GM18517 (cell line): ENCODE results near the gene TTC7B.

Experiments used
- ATAC-seq: cut with Tn5 transposase; IDR thresholded peaks from one replicate; pipeline ENCODE4 v1.9.1; 2021; ENCODE audit warnings: mild to moderate bottlenecking, moderate library complexity; ENCODE audit not compliant: unreplicated experiment

Gene TTC7B

DNA sequence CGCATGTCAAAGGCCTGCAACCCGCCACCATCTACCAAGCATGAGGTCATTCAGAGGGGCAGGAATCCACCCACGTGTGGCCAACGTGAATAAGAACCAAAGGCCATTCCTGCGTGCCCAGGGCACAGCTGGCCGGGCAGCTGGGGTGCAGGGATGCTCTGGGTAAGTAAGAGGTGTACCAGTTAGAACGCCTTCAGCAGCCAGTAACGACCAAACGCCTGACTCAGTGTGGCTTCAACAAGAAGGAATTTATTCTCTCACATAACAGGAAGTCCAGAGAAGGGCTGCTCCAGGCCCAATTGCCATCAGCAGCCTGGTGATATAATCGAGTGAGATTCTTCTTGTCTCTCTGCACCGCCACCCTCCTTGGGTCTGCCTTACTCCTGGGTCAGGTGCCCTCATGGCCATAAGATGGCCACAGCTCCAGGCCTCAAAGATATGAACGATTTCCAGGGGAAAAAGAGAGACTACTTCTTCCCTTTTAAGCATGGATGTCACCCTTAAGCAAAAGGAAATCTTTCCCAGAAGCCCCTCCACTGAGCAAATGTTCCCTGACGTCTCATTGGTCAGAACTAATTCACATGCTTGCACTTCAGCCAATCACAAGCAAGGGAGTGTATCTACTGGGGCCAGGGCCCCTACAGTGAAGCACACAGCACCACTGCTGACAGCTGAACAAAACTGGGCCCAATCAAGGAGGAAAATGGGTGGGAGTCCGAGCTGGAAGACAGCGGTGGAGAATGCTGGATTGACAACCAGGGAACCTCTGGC, 7.3 kb downstream of the TTC7B start:
- ATAC-seq = no peak

DNA sequence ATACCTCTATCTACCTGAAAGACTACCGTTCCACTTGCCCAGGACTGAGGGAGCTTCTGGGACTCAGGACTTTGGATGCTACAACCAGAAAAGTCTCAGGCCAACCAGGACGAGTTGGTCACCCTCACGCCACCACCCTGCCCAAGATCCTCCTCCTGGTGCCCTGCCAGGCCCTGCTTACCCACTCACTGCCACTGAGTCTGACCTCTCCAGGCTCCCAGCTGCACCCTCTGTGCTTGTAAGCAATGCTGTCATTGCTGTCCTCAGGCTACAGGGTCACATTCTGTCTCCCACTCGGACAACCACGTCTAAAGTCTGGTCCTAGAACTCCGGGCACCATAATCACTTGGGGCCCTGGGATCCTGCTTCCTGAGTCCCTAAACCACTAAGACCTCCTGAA, 9.2 kb downstream of the TTC7B start:
- no peak for ATAC-seq

DNA sequence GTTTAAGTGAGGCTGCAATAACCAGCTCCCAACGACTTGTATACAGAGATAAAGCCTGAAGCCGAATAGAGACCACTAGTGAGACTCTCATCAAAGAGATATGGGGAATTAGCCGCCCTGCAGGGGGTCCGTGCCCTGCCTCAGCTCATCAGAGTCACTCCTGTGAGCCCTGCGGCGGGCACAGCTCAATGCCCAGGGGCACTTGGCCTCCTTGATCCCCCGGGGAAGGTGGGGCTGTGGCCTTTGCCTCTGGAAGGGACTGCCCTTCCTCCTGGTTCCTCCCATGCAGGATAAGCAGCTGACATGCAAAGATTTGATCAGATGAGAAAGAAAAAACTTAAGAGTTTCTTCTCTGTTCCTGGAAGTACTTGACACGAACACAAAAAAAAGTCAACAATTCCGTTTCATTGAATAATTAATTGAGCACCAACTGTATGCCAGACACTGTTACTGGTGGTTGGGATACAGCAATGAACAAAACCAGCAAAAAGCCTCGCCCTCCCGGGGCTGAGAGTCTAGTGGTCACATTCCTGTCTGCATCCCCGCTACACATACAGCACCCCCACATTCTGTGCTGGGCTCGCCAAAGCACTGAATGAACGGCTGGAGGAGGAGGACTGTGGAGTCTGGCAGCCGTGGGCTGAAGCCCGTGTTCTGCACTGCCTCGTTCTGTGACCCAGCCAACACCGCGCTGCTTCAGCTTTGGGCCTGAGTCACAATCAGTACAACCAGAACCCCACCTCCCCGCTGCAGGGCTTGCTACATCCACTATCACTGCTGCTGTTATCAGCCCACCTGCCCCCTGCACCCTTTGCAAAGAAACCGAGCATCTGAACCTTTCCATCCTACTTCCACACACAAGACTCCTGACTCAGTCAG, 10.3 kb downstream of the TTC7B start:
- no peak for ATAC-seq

DNA sequence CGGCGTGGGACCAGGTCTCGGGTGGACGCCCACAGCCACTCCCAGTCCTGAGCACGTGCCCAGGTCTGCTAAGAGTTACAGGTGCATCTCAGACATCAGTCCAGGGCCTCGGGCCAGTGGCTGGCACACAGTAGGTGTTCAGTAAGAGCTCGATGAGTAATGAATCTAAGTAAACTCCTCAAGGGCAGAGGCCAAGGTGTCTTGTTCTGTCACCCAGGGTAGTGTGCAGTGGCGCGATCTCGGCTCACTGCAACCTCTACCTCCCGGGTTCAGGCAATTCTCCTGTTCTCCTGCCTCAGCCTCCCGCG, 11.2 kb downstream of the TTC7B start:
- no peak for ATAC-seq

DNA sequence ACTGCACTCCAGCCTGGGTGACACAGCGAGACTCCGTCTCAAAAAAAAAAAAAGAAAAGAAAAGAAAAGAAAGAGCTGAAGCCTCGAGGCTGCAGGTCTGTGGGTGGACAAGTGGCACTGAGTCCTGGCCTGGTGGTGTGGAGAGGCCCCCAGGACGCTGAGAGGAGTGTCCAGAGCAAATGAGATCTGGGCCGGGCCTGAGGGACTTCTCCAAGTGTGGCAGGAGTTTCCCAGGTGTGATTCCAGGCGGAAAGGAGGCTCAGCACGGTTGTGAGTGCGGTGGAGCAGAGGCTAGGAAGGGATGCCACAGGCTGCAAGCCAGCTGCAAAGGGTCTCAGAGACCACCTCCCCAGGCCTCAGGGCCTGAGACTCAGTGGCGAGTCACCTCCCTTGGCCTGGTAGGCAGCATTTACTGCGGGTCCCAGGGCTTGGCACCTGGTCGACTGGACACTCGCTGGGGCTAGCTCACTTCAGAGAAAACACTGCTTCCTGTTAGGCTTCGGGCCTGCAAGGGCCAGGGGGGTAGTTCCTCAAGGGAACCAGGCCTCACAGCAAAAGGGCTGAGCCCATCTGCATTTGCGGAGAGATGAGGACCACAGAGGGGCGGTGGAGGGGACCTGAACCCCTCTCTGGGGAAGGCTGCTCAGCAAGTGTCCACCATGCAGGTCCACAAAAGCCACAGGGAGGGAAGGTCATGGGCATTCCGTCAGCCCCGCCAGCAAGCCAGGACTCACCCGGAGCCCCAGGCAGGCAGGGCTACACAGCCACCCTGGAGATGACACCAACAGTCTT, 11.7 kb downstream of the TTC7B start:
- no peak for ATAC-seq

DNA sequence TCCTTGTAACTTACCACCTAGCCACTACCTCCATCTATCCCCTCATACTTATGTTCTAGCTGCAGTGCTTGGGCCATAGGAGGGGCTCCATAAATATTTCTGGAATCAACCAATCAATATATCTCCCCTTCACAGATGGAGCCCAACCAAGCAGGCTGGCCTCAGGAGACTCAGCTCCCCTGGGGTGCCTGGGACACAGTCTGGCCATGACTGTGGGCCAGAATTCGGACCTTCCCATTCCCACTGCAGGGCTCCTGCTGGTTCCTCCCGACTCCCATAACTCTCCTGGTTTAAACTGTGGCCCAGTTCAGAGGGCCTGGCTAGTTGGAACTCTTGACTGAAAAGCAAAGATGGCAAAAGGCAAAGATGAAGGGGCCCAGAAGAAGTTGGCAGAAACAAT, 13.0 kb downstream of the TTC7B start:
- no peak for ATAC-seq

DNA sequence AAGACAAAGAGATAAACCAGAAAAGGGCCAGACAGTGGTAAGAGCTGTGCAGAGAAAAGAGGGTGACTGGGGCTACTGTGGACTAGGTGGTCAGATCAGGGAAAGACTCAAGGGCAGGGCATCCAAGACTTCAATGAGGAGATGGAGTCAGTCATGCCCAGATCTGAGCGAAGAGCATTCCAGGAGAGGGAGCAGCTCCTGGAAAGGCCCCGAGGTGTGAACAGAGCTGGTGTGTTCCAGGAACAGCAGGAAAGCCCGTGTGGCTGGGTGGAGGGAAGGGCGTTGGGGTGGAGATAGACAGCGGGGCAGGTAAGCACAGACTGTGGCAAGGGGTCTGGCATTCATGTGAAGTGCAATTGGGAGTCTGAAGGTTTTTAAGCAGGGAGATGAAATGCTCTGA, 16.8 kb downstream of the TTC7B start:
- no peak for ATAC-seq

DNA sequence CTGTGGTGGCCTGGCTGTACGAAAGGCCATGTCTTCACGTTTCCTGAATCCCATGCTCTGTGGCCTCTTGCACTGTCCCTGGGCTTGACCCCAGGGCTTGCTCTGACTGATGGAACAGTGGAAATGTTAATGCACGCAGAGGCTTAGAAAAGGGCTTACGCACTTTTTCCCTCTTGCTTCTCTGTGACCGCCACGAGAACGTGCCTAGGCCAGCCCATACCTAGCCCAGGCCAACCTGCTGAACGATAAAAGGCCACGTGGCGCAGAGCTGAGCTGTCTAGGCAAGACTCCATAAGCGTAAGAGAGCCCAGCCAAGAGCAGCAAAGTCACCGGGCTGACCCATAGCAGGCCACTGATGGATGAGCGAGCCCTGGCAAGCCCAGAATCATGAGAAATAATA, 18.3 kb downstream of the TTC7B start:
- no peak for ATAC-seq

DNA sequence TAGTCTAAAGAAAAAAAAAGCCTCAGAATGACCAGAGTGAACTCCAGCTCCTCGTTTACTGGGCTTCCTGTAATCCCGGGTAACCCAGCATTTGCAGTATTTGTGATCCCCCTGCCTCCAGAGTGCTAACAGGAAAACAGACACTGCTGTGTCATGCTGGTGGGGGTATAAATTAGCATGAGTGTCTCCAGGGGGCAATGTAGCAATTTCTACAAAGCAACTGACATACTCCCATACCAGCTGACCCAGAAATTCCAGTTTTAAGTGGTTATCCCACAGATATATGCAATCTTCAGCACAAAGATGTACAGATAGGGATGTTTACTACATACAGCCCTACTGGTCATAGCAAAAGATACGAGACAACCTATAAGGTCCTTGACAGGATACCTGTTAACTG, 18.8 kb downstream of the TTC7B start:
- ATAC-seq = no peak

DNA sequence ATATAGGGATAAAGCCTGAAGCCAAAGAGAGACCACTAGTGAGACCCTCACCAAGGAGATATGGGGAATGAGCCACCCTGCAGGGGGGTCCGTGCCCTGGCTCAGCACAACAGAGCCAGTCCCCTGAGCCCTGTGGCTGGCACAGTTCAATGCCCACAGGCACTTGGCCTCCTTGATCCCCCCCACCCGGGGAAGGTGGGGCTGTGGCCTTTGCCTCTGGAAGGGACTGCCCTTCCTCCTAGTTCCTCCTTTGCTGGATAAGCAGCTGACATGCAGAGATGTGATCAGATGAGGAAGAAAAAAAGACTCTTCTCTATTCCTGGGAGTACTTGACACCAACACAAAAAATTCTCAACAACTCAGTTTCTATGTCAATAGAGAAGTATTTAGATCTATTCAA, 19.9 kb downstream of the TTC7B start:
- ATAC-seq = no peak

DNA sequence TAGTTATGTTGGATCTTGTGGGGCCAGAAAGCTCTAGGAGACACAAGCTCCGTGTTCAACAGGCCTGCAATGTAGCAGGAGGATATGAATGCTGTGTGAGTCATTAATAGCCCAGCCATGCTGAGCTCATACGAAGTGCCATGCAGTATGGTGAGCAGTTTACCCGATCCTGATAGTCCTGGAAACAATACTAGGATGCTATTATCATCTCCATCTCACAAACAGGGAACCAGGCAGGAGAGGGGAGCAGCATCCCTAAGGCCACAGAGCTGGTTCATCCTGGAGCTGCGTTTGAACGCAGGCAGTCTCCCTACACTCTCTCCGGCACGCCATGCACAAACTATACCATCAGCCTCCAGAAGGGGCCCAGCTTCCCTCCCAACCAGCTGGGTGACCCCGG, 20.5 kb downstream of the TTC7B start:
- no peak for ATAC-seq

DNA sequence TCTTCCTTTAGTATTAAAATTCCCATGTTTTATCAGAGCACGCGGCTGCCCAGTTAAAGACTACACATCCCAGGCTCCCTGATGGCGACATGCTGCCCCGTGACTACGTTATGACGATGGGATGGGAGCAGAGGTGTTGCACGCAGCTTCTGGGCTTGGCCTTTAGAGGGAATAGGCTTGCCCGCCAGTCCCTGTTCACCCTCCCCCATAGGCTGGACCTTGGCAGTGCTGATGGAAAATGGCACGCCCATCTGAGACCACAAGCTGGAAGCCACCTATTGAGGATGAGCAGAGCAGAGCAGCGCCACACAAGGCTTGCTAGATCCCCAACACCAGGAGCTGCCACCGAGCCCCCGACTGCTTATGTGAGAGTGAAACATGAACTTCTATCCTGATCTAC, 24.7 kb downstream of the TTC7B start:
- no peak for ATAC-seq

DNA sequence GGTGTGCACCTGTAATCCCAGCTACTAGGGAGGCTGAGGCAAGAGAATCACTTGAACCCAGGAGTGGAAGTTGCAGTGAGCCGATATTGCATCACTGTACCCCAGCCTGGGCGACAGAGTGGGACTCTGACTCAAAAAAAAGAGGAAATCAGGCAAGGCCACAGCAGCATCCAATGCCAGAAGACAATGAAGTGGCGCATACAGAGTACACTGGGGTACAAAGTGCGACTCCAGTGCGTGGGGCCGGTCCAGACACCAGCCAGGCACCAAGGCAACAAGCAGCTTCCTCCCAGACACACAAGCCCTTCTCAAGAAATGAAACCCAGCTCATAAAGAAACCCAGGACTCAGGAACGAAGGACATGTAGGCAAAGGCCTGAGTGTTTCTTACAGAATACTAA, 28.2 kb downstream of the TTC7B start:
- no peak for ATAC-seq

DNA sequence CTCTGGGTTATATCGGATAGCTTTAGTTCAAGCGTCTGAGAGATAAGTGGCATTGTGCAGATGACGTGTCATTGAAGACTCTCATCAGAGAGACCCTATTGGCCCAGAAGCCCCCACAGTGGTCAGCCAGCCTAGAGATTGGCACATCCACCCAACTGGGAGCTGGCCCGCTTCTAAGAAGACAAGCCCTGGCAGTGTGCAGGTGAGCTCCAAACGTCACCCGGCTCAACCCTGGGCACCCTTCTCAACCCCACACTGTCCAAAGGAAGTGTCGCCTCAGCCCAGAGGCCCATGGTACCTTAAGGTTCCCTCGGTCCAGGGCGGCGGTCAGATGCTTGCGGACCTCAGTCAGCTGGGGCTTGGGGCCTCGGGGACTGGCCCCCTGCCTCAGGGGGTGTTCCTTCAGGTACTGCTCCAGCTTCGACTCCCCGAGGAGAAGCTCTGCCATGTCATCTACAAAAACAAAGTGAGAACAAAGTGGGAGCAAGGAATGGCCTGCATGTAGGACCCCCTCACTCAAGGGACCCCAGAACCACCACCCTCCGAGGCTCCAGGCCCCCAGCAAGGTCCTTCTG, 30.3 kb downstream of the TTC7B start:
- ATAC-seq = no peak

DNA sequence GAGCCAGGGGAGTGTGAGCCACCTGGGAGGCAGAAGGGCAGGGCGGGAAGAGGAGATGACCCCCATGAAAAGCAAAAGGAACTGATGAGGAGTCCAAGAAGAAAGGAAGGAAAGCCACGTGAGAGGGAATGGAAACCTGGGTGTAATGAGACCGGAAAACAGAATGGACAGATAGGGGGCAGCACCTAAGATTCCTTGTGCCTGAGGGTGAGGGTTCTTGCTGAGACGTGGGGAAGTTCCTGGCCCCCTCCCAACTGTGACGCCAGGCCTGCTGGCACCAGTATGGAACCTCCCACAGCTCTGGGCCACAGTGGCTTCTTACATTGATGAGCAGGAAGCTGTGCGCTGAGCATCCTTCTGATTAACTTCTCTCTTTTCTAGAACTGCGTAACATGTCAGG, 30.8 kb downstream of the TTC7B start:
- ATAC-seq = no peak

DNA sequence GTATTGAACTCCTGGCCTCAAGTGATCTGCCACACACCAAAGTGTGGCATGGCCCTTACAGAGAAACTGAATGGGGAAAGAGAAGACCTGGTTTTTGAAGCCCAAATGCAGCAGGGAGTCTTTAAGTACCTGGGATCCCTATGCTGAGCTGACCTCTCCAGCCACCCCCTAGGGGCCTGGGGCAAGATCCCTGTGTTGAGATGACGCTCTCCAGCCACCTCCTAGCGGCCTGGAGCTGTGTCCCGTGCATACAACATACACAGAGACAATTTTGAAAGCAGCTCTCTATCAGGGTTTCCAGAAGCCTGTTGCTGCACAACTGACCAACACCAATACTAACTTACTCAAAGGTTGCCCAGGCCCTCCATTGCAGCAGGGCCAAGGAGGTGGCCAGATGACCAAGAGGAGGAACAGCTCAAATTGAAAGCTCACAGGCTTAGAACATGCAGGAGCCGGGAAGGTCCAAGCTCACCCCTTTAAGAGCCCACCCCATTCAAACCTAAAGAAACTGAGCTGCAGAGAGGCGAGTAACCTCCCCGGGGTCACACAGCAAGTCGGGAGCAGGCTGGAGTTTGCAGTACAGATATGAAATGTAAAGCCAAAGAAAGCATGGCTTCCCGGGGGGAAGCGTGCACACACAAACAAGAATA, 31.5 kb downstream of the TTC7B start:
- no peak for ATAC-seq

DNA sequence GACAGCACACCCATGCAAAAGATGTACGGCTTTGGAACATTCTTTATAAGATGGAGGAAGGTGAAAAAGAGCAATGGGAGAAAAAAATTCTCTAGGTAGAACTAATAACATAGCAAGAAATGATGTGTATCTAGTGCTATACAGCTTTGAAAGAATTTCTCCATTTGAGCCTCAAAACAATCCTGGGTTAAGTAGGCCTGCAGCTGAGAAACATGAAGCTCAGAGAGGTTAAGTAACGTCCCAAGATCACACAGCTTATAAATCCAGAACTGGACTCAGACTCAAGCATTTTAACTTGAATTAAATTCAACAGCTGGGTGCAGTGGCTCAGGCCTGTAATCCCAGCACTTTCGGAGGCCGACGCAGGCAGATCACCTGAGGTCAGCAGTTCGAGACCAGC, 32.9 kb downstream of the TTC7B start:
- no peak for ATAC-seq

DNA sequence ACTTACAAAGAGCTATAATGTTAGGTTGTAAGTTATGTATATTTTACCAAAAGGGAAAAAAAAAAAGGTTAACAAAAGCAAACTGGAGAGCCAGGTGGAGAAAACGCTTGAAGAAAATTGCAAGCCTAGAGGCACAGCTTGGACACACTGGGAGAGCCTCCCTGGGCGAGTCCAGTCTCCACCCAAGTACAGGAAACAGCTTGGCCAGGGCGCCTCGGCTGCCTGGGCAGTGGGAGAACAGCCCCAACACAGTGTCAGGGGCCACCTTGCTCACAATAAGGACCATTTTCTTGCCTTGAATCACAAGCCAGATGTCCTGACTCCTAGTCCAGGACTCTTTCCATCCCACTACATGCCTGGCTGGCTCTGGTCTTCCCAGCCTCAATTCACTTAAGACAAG, 33.3 kb downstream of the TTC7B start:
- no peak for ATAC-seq

DNA sequence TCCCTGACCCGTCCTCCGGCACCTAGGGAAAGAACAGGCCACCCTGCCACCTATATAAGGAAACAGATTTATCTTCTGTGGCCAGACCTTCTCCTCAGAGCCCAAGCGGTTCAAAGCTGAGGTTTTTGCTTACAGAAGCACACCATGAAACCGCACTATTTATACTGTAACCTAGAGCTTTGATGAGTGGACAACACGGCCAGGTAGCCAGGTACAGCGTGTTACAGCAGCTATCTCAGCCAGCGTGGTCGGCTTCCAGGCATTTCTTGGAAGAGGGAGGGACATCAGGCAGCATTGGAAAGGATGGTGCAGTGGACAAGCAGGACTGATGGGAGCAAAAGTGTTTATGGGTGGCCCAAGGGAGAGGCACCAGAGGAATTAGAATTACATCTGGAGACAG, 34.4 kb downstream of the TTC7B start:
- ATAC-seq = no peak

DNA sequence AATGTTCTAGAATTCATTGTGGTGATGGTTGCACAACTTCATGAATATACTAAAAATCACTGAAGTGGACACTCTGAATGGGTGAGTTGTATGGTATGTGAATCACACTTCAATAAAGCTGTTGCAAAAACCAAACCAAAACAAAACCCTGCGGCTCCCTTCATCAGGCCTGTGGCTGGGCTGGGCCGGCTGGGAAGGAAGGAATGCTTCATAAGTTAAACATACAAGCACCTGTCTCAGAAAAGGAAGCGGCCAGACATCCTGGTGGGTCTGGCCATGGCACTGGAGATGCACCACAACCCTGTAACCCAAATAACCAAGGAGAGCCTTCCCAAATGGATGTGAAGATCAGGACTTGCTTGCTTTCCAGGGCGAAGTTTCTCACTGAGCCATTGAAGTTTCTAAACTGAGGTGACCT, 34.9 kb downstream of the TTC7B start:
- ATAC-seq = no peak

DNA sequence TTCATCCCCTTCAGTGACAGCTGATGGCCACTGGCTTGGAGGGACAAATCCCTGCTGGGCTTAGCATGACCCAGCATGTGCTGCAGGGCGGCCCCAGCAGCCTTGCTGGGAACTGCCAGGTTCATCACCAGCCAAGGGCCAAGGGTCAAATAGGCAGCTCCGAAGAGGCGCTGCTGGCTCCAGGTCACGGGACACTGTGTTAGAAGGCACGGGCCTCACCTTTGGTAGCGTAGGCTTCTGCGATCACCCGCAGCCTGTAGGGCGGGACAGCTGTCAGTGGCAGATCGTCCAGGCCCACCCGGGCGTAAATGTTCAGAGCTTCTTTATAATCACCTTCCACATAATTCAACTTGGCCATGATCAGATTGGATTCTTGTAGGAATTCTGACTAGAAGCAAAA, 35.7 kb downstream of the TTC7B start:
- ATAC-seq = no peak
